Gastrocnemius medialis (tissue), 4 donors: ENCODE data around the gene REXO1. TPM values are rescaled to one million over a fixed set of nuclear protein-coding genes. Genes with fewer than 3 reads are reported as not detected.

Source experiments
- ATAC-seq, 2 donors: fragments of 150-250 bp; one replicate each; pipeline ENCODE4 v1.9.1; 2016
- DNase-seq, 2 donors: peaks; one replicate each; pipeline ENCODE4 v3.0.0-alpha.2; 2019
- H3K27ac ChIP-seq, 4 donors: fragments of 200-600 bp; sonication (generic); 1 replicate in 1 of 4; 2 replicates in 3 of 4; pipeline ENCODE4 v1.5.1; 2016 to 2018; ENCODE audit warnings: mild to moderate bottlenecking in 2 of 4, moderate library complexity in 1 of 4
- H3K27me3 ChIP-seq, 3 donors: fragments of 200-600 bp; sonication (generic) in 2 of 3; 1 replicate in 1 of 3; 2 replicates in 2 of 3; pipeline versions ENCODE4 v1.5.1 to v1.6.0; 2016 to 2019; ENCODE audit warnings: mild to moderate bottlenecking in 1 of 3, moderate library complexity in 1 of 3
- H3K36me3 ChIP-seq, 2 donors: fragments of 200-600 bp; sonication (generic) in 1 of 2; one replicate each; pipeline ENCODE4 v1.5.1; 2017 to 2018
- H3K4me1 ChIP-seq, 2 donors: fragments of 200-600 bp; sonication (generic) in 1 of 2; one replicate each; pipeline ENCODE4 v1.5.1; 2016 to 2017; ENCODE audit warnings: mild to moderate bottlenecking in 2 of 2
- H3K4me3 ChIP-seq, 4 donors: fragments of 200-600 bp; sonication (generic) in 3 of 4; 1 replicate in 1 of 4; 2 replicates in 3 of 4; pipeline ENCODE4 v1.5.1; 2016 to 2019; ENCODE audit warnings: mild to moderate bottlenecking in 2 of 4
- H3K9me3 ChIP-seq, 3 donors: fragments of 200-600 bp; sonication (generic) in 2 of 3; 1 replicate in 1 of 3; 2 replicates in 2 of 3; pipeline ENCODE4 v1.5.1; 2016 to 2019
- POLR2A ChIP-seq, 2 donors: fragments of 450-650 bp; IDR thresholded peaks; one replicate each; pipeline ENCODE4 v1.6.1; 2017; ENCODE audit warnings: antibody characterized with exemption in 2 of 2, mild to moderate bottlenecking in 2 of 2, moderate library complexity in 2 of 2
- in situ Hi-C, 4 donors: fragments of 200-750 bp; cut with MboI; loops; one replicate each; pipeline versions ENCODE4 v1.15.0 to v1.8.0; 2017; ENCODE audit warnings: low sequenced_read_pairs in 4 of 4
- intact Hi-C: fragments of 100-400 bp; cut with DNase I; formaldehyde crosslinking; loops from one replicate; pipeline ENCODE4 v1.15.1; 2023; ENCODE audit warnings: low total_unique reads
- total RNA-seq, 4 donors: library from RNA; depleted of rRNA; stranded (reverse); fragments of >200 nt; gene quantifications; one replicate each; pipeline versions ENCODE4 v1.1.0 to v1.2.3, GENCODE V29; 2016
- TF ChIP-seq, protein P1 (sequence below), 5 experiments: fragments of 450-650 bp in 3 of 5; fragments of 200-600 bp in 2 of 5; sonication (generic) in 2 of 5; IDR thresholded peaks in 4 of 5; conservative IDR thresholded peaks in 1 of 5; 1 replicate in 4 of 5; 2 replicates in 1 of 5; pipeline ENCODE4 v1.5.1; 2016 to 2019; ENCODE audit warnings: antibody characterized with exemption in 5 of 5, mild to moderate bottlenecking in 3 of 5, moderate library complexity in 3 of 5

The REXO1 gene
- total RNA-seq, 4 donors from 2014 or later: 10.8 to 28.5 (median 20.5) TPM

DNA sequence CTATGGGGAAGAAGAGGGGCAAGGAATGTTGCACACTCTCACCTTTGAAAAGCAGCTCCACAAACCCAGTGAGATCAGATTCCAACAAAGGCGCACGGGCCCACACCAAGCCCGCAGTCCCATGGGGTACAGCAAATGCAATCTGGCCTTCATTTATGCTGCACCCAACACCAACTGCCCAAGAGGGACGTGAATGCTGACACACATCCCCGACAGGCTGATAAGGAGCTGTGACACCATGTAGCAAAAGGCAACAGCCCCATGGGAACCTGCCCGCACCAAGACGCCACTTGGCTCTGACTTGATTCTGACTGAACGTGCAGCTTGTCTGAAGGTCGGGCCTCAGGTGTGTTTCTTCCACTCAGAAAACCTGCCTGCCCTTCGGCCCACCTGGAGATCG, 17.3 kb downstream of the REXO1 start:
- H3K9me3 ChIP-seq: no peaks in the 10 kb centered on the region
- no peak for TF ChIP-seq POLR2A (IDR thresholded peaks at IDR 0.05)
- TF ChIP-seq, protein P1, sequence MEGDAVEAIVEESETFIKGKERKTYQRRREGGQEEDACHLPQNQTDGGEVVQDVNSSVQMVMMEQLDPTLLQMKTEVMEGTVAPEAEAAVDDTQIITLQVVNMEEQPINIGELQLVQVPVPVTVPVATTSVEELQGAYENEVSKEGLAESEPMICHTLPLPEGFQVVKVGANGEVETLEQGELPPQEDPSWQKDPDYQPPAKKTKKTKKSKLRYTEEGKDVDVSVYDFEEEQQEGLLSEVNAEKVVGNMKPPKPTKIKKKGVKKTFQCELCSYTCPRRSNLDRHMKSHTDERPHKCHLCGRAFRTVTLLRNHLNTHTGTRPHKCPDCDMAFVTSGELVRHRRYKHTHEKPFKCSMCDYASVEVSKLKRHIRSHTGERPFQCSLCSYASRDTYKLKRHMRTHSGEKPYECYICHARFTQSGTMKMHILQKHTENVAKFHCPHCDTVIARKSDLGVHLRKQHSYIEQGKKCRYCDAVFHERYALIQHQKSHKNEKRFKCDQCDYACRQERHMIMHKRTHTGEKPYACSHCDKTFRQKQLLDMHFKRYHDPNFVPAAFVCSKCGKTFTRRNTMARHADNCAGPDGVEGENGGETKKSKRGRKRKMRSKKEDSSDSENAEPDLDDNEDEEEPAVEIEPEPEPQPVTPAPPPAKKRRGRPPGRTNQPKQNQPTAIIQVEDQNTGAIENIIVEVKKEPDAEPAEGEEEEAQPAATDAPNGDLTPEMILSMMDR (IDR thresholded peaks at IDR 0.05 in 4 of 5, conservative IDR thresholded peaks at IDR 0.05 in 1 of 5): no peak
- no peak overlapping the region for H3K4me3 ChIP-seq
- in situ Hi-C loops (no loop called here), intact Hi-C loops (no loop called here)
- peaks cover 0 to 22% of the 10 kb centered on the region in 2 donors for H3K4me1 ChIP-seq
- H3K27ac ChIP-seq: no peak overlapping the region
- H3K27me3 ChIP-seq: no peaks in the 10 kb centered on the region
- DNase-seq: no peak
- ATAC-seq: no peak
- peaks cover 0 to 19% of the 10 kb centered on the region in 2 donors for H3K36me3 ChIP-seq

DNA sequence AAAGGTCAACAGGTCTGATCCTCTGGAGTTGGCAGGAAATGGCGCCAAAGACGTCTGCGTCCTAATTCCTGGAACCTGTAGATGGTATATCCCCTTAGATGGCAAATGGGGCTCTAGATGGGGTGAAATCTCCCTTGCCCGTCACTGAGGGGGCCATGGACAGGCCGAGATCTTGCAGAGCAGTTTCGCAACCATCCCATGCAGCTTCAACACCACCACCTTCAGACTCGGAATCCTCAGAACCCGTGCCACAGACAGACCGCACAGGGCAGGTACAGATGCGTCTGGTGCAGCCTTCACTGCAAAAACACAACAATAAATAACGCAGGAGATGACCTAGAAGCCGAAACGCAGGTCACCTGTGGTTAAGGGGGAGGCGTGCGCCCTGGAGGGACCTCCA, 17.7 kb downstream of the REXO1 start:
- Histone ChIP-seq H3K4me3 (no peak overlapping the region), H3K4me1 (peaks cover 0 to 25% of the 10 kb centered on the region in 2 donors), H3K27ac (no peak overlapping the region), H3K27me3 (no peaks in the 10 kb centered on the region), H3K36me3 (peaks cover 0 to 19% of the 10 kb centered on the region in 2 donors), H3K9me3 (no peaks in the 10 kb centered on the region)
- TF ChIP-seq, protein P1 (IDR thresholded peaks at IDR 0.05 in 4 of 5, conservative IDR thresholded peaks at IDR 0.05 in 1 of 5): no peak
- no peak for TF ChIP-seq POLR2A (IDR thresholded peaks at IDR 0.05)
- DNase-seq (no peak), ATAC-seq (no peak)
- in situ Hi-C loops (no loop called here), intact Hi-C loops (no loop called here)

DNA sequence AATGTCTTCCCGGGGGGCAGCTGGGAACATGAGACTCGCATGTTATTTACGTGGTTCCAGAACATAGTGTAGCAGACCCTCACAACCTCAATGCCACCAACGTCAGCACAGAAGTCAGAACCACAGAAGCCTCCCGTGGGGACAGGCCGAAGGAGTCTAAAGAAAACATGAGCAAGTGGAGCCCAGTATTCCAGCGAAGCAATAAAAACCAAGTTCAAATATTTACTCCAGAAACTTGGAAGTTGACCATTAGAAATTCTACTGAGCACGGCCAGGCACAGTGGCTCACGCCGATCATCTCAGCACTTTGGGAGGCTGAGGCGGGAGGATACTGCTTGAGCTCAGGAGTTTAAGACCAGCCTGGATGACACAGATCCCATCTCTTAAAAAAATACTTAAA, 18.3 kb downstream of the REXO1 start:
- in situ Hi-C loops: no loop called here
- H3K36me3 ChIP-seq: peaks cover 0 to 19% of the 10 kb centered on the region in 2 donors
- ATAC-seq: no peak

DNA sequence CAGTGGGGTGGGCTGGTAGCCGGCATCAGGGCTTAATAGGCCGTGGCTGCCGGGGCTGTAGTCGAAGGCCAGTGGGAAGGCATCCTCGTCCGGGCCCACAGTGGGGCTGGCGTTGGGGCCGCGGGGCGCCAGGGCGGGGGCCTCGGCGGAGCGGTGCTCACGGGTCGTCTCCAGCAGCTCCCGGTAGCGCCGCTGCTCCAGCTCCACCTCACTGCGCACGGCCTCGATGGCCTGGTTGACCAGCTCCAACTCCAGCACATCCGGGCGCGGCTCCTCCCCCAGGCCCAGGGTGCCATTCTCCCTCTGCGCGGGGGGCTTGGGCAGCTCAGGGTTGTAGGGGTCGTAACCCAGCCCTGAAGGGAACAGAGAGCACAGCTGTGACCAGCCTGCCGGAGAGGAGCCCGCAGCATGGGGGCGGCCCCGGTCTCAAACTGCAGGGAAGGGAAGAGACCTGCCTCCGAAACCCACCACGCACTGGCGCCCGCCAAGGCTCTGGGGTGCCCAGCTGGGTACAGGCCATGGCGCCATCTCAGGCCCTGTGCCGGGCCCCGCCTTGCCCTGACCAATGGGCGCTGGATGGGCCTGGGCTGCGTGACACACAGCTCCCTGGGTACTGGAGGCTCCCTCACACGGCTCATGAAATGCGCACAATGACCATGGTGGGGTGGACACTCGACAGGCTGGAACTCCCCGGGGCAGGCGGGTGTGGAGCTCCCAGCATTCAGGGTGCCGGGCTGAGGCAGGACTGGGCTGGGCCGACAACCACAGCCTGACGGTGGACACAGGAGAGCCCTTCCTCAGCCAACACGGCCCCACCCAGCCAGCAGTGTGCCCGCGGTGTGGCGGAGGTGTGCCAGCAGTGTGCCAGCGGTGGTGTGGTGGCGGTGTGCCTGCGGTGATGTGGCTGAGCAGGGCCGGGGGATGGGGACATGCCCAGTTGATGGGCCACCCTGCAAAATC, 19.7 kb downstream of the REXO1 start:
- no peaks in the 10 kb centered on the region for H3K27me3 ChIP-seq
- no peak overlapping the region for H3K4me3 ChIP-seq
- H3K27ac ChIP-seq: no peak overlapping the region
- H3K9me3 ChIP-seq: no peaks in the 10 kb centered on the region
- ATAC-seq: no peak
- no peak for DNase-seq
- TF ChIP-seq, protein P1 (IDR thresholded peaks at IDR 0.05 in 4 of 5, conservative IDR thresholded peaks at IDR 0.05 in 1 of 5): no peak
- TF ChIP-seq POLR2A (IDR thresholded peaks at IDR 0.05): no peak
- intact Hi-C loops (no loop called here), in situ Hi-C loops (no loop called here)
- H3K4me1 ChIP-seq: peaks cover 0 to 16% of the 10 kb centered on the region in 2 donors
- H3K36me3 ChIP-seq: peaks cover 0 to 30% of the 10 kb centered on the region in 2 donors

More for the DNA sequence above, 18.3 kb downstream of the REXO1 start:
- Histone ChIP-seq H3K4me3 (no peak overlapping the region), H3K27me3 (no peaks in the 10 kb centered on the region), H3K9me3 (no peaks in the 10 kb centered on the region), H3K4me1 (peaks cover 0 to 25% of the 10 kb centered on the region in 2 donors), H3K27ac (no peak overlapping the region)
- TF ChIP-seq, protein P1 (IDR thresholded peaks at IDR 0.05 in 4 of 5, conservative IDR thresholded peaks at IDR 0.05 in 1 of 5): no peak
- TF ChIP-seq POLR2A (IDR thresholded peaks at IDR 0.05): no peak
- DNase-seq: no peak
- intact Hi-C loops: no loop called here
